SK-N-MC (cell line): ENCODE results near the gene KRTAP5-11.
"Not testable (repeated sequence)": the region's sequence is repeated elsewhere in the genome, so short reads cannot be mapped to it uniquely, and the experiment has no call there.

Experiments
- DNase-seq: peaks from one replicate; pipeline ENCODE4 v3.0.0-alpha.2; 2011; ENCODE audit warnings: low read depth, low spot score
- H3K27ac ChIP-seq: fragments of 200-600 bp; sonication (generic); 2 replicates; pipeline ENCODE4 v1.5.1; 2016; ENCODE audit warnings: mixed run types
- H3K36me3 ChIP-seq: fragments of 200-600 bp; sonication (generic); 2 replicates; pipeline ENCODE4 v1.6.1; 2017; ENCODE audit warnings: antibody characterized with exemption, low read length, mixed read lengths; ENCODE audit not compliant: insufficient read depth
- H3K4me3 ChIP-seq: fragments of 200-600 bp; sonication (generic); 2 replicates; pipeline ENCODE4 v1.5.1; 2016
- H3K9ac ChIP-seq: fragments of 200-600 bp; sonication (generic); 2 replicates; pipeline ENCODE4 v1.8.0; 2017; ENCODE audit warnings: mixed run types, mixed read lengths; ENCODE audit not compliant: insufficient read length
- H3K9me3 ChIP-seq: fragments of 200-600 bp; sonication (generic); 2 replicates; pipeline ENCODE4 v1.6.1; 2017; ENCODE audit warnings: low read depth, mild to moderate bottlenecking, antibody characterized with exemption, low read length, moderate library complexity, mixed read lengths
- EZH2 ChIP-seq: fragments of 200-600 bp; sonication (generic); IDR thresholded peaks from one replicate; pipeline ENCODE4 v1.6.1; 2017; ENCODE audit warnings: antibody characterized with exemption
- FOXP2 ChIP-seq: optimal IDR thresholded peaks from 2 replicates; pipeline ENCODE3; 2011; ENCODE audit warnings: mild to moderate bottlenecking, moderate library complexity; ENCODE audit not compliant: insufficient read depth; ENCODE audit errors: extremely low read length, control extremely low read depth
- POLR2AphosphoS5 ChIP-seq: IDR thresholded peaks from 2 replicates; pipeline ENCODE4 v1.6.1; 2012; ENCODE audit warnings: mild to moderate bottlenecking, low read depth, low read length, borderline replicate concordance

Gene KRTAP5-11

GRCh38 chr11:71577469-71578004, 5.1 kb downstream of the KRTAP5-11 start:
- no peak overlapping the region for H3K27ac ChIP-seq
- H3K36me3 ChIP-seq = no peaks in the 10 kb centered on the region
- no peak overlapping the region for H3K9ac ChIP-seq
- TF ChIP-seq POLR2AphosphoS5 = no peak
- H3K9me3 ChIP-seq = no peaks in the 10 kb centered on the region
- H3K4me3 ChIP-seq = no peak overlapping the region
- no peak for DNase-seq

- not testable (repeated sequence) for H3K27ac ChIP-seq, H3K9ac ChIP-seq, H3K36me3 ChIP-seq, H3K4me3 ChIP-seq, DNase-seq, H3K9me3 ChIP-seq
These were observed 5.8 kb downstream of the KRTAP5-11 start for GRCh38 chr11:71576688-71577465.

GRCh38 chr11:71575723-71576424, 6.8 kb downstream of the KRTAP5-11 start:
- H3K27ac ChIP-seq = no peak overlapping the region
- no peak for DNase-seq
- H3K4me3 ChIP-seq = no peak overlapping the region
- TF ChIP-seq POLR2AphosphoS5 = no peak
- TF ChIP-seq FOXP2 = no peak
- TF ChIP-seq EZH2 = no peak
- no peak overlapping the region for H3K9ac ChIP-seq
- no peaks in the 10 kb centered on the region for H3K9me3 ChIP-seq
- no peaks in the 10 kb centered on the region for H3K36me3 ChIP-seq

GRCh38 chr11:71574418-71574817, 8.3 kb downstream of the KRTAP5-11 start:
- Histone ChIP-seq H3K27ac (no peak overlapping the region), H3K4me3 (no peak overlapping the region), H3K36me3 (no peaks in the 10 kb centered on the region), H3K9ac (no peak overlapping the region), H3K9me3 (no peaks in the 10 kb centered on the region)
- no peak for DNase-seq
- TF ChIP-seq FOXP2 = no peak
- TF ChIP-seq EZH2 = no peak
- TF ChIP-seq POLR2AphosphoS5 = no peak

- no peak for TF ChIP-seq FOXP2
- no peak for TF ChIP-seq EZH2
- no peak for TF ChIP-seq POLR2AphosphoS5
- DNase-seq = no peak
- Histone ChIP-seq H3K9ac (no peak overlapping the region), H3K27ac (no peak overlapping the region), H3K4me3 (no peak overlapping the region), H3K9me3 (no peaks in the 10 kb centered on the region), H3K36me3 (no peaks in the 10 kb centered on the region)
These were observed 9.9 kb downstream of the KRTAP5-11 start for GRCh38 chr11:71572811-71573210.

GRCh38 chr11:71571101-71571850, 11.4 kb downstream of the KRTAP5-11 start:
- not testable (repeated sequence) for H3K4me3 ChIP-seq, H3K36me3 ChIP-seq, DNase-seq, H3K9ac ChIP-seq, H3K9me3 ChIP-seq, H3K27ac ChIP-seq

- DNase-seq = no peak
- no peak overlapping the region for H3K27ac ChIP-seq
- no peak overlapping the region for H3K9ac ChIP-seq
- no peaks in the 10 kb centered on the region for H3K9me3 ChIP-seq
- no peak overlapping the region for H3K4me3 ChIP-seq
- no peak for TF ChIP-seq FOXP2
- no peaks in the 10 kb centered on the region for H3K36me3 ChIP-seq
These were observed 13.8 kb downstream of the KRTAP5-11 start for GRCh38 chr11:71568704-71569349.

GRCh38 chr11:71567633-71568032, 15.0 kb downstream of the KRTAP5-11 start:
- H3K36me3 ChIP-seq, H3K9ac ChIP-seq, DNase-seq, H3K4me3 ChIP-seq, H3K9me3 ChIP-seq, H3K27ac ChIP-seq: not testable (repeated sequence)

- not testable (repeated sequence) for H3K36me3 ChIP-seq, DNase-seq, H3K9ac ChIP-seq, H3K27ac ChIP-seq, H3K4me3 ChIP-seq, H3K9me3 ChIP-seq
These were observed 15.8 kb downstream of the KRTAP5-11 start for GRCh38 chr11:71566626-71567599.
